NCI-H82 treated with DMSO at 0.1 percent for 48 hours (cell line): ENCODE measurements around the gene SV2C.
"Not testable (repeated sequence)": the region's sequence is repeated elsewhere in the genome, so short reads cannot be mapped to it uniquely, and the experiment has no call there.

ENCODE experiments used
- DNase-seq: peaks from one replicate; lab custom pipeline; 2025; ENCODE audit not compliant: unreplicated experiment; lab: John Stamatoyannopoulos, UW

The SV2C gene

GRCh38 chr5:76334574-76334973 is 251.4 kb downstream of the SV2C start:
- peak; percentile 18 for DNase-seq

DNA sequence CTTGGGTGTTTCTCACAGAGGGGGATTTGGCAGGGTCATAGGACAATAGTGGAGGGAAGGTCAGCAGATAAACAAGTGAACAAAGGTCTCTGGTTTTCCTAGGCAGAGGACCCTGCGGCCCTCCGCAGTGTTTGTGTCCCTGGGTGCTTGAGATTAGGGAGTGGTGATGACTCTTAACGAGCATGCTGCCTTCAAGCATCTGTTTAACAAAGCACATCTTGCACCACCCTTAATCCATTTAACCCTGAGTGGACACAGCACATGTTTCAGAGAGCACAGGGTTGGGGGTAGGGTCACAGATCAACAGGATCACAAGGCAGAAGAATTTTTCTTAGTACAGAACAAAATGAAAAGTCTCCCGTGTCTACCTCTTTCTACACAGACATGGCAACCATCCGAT is 252.3 kb downstream of the SV2C start:
- not testable (repeated sequence) for DNase-seq

DNA sequence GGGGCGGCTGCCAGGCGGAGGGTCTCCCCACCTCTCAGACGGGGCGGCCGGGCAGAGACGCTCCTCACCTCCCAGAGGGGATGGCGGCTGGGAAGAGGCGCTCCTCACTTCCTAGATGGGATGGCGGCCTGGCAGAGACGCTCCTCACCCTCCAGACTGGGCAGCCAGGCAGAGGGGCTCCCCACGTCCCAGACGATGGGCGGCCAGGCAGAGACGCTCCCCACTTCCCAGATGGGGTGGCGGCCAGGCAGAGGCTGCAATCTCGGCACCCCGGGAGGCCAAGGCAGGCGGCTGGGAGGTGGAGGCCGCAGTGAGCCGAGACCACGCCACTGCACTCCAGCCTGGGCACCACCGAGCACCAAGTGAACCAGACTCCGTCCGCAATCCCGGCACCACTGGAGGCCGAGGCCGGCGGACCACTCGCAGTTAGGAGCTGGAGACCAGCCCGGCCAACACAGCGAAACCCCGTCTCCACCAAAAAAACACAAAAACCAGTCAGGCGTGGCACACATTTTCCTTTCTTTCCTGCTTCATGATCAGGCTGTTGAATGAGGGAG is 253.1 kb downstream of the SV2C start:
- DNase-seq: not testable (repeated sequence)

DNA sequence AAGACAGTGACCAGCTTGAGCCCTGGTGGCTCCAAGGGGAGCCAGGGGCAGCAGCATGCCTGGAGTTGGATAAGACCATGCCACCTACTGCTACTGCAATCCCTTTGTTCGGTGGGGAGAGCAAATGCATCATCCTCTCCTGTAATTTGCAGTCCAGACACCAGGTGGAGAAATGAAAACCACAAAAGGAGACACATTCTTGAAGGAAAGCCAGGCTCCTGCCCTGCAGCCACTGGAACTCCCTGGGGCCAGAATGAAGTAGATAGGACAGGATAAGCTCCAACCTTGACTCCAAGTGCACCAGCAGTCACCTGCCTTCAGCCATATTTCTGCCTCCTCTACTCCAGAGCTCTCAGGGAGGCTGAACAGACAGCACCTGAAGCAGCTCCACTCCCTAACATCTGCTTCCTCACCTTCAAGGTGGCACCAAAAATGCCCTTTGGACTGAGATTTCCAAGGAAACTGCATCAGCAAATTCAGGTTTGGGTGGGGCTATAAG is 254.8 kb downstream of the SV2C start:
- DNase-seq: peak; percentile 45

- DNase-seq: no peak
Measured at GRCh38 chr5:76339919-76340318, 256.7 kb downstream of the SV2C start.

GRCh38 chr5:76341651-76342334 is 258.6 kb downstream of the SV2C start:
- no peak for DNase-seq

GRCh38 chr5:76342474-76342873 is 259.3 kb downstream of the SV2C start:
- no peak for DNase-seq

- no peak for DNase-seq
Measured at GRCh38 chr5:76345582-76345981, 262.4 kb downstream of the SV2C start.

DNA sequence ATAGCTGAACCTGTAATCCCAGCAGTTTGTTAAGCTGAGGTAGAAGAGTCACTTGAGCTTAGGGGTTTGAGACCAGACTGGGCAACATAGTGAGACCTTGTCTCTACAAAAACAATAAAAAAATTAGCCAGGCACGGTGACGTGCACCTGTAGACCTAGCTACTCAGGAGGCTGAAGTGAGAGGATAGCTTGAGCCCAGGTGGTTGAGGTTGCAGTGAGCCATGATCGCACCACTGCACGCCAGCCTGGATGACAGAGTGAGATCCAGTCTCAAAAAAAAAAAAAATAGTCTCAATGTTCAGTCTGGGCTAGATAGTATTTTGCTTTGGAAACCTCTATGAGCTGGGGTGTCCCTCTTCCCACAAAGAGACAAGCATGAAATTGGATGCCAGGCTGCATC is 268.0 kb downstream of the SV2C start:
- DNase-seq: no peak

DNA sequence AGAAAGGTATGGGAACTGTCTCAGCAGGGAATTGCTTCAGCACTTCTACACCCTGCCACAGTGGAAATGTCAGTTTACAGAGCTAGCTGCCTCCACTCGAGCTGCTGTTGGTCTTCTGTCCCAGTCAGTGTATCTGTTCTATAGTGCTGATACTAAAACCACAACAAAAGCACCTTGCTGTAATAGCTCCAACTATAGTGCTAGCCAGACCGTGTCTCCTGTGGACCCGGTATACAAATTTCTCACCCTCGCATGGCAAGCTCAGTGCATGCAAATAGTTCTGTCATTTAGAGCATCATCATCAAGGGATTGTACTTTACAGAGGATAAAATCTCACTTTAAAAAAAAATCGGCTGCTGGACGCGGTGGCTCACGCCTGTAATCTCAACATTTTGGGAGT is 268.4 kb downstream of the SV2C start:
- DNase-seq: no peak

GRCh38 chr5:76356887-76357286 is 273.7 kb downstream of the SV2C start:
- DNase-seq: no peak

- no peak for DNase-seq
Measured at GRCh38 chr5:76363352-76364225, 280.4 kb downstream of the SV2C start.

GRCh38 chr5:76364226-76364589 is 281.0 kb downstream of the SV2C start:
- DNase-seq: no peak

- DNase-seq: no peak
Measured at GRCh38 chr5:76365561-76365960, 282.4 kb downstream of the SV2C start.

- no peak for DNase-seq
Measured at GRCh38 chr5:76366596-76366995, 283.4 kb downstream of the SV2C start.

- DNase-seq: no peak
Measured at GRCh38 chr5:76367623-76368371, 284.6 kb downstream of the SV2C start.

DNA sequence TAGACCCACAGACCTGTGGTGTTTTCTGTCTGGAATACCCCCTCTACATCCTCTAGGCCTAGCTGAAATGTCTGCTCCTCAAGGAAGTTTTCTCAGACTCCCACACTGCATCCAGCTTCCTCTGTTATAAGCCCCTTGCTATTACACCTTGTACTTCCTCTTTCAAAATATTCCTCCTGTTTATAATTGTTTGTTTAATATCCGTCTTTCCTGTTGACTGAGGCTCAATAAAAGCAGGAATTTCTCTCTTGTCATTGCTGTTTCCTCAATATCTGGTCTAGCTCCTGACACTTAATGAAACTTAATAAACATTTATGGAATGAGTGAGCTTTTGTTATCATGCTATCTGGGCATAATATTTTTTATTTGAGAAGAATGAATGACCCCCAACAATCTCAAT is 285.8 kb downstream of the SV2C start:
- no peak for DNase-seq

- DNase-seq: not testable (repeated sequence)
Measured at GRCh38 chr5:76369668-76370067, 286.5 kb downstream of the SV2C start.

GRCh38 chr5:76371960-76372322 is 288.8 kb downstream of the SV2C start:
- DNase-seq: no peak

DNA sequence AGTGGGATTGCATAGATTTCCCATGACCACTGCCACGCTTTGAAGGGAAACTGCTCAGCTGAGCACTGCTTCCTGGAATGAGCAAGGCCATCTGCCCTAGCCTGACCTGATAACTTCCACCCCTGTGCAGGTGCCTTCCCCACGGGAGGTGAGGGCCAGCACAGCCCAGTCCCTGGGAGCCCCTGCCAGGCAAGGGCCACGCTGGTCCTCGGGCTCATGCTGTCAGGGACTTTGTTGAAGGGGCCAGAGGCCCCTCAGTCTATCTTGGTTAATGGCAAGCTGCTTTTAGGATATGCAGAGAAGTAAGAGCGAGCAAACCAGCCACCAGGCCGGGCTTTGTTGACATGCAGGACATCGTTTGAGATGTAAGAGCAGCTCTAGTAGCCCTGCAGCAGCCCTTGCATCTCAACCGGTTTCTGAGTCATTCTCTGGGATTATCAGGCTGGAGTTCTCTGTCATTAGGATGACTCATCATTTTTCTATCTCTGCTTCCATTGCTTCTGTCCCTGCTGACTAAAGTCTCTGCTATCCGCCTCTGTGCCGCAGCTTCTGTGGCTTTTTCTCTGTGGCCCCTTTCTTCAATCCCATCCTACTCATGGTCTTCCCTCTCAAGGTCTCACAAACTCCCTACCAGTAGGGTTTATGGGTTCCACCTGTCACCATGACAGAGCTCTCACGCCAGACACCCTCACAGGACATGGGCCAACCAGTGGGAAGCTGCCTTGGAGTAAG is 289.3 kb downstream of the SV2C start:
- DNase-seq: no peak
